ENCODE data around the gene CD74.

Gene CD74

DNA sequence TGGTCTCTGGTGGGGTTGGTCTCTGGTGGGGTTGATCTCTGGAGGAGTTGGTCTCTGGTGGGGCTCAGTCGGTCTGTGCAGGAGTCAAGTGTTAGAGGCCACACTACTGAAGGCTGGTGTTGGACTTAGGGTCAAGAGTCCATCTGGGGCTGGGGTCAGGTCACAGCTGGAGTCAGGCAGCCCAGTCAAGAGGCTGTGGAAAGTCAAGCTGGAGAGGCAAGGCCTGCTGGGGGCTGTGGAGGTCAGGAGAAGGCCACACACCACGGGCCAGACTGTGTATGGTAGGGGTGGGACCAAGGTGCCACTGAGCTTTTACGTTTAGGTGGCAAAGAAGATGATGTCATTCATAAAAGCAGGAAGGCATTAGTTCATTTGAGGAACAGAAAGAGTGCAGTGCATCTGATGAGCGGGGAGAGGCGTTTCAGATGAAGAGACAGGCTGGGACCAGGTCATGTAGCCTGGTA is 16.7 kb upstream of the CD74 start:
- TF ChIP-seq GATA2 (IDR thresholded peaks at IDR 0.05; ENCODE audit: low read depth, low read length) (no peak), GATA3 (IDR thresholded peaks at IDR 0.05; ENCODE audit: low read depth, low read length) (no peak)

DNA sequence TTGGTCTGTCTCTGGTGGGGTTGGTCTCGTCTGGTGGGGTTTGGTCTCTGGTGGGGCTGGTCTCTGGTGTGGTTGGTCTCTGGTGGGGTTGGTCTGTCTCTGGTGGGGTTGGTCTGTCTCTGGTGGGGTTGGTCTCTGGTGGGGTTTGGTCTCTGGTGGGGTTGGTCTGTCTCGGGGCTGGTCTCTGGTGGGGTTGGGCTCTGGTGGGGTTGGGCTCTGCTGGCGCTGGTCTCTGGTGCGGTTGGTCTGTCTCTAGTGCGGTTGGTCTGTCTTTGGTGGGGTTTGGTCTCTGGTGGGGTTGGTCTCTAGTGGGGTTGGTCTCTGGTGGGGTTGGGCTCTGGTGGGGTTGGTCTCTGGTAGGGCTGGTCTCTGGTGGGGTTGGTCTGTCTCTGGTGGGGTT is 16.3 kb upstream of the CD74 start:
- TF ChIP-seq GATA2 (IDR thresholded peaks at IDR 0.05; ENCODE audit: low read depth, low read length): no peak
- no peak for TF ChIP-seq GATA3 (IDR thresholded peaks at IDR 0.05; ENCODE audit: low read depth, low read length)

- TF ChIP-seq GATA3 (IDR thresholded peaks at IDR 0.05; ENCODE audit: low read depth, low read length) (no peak), GATA2 (IDR thresholded peaks at IDR 0.05; ENCODE audit: low read depth, low read length) (no peak)
Observed at GRCh38 chr5:150428106-150428876, 15.6 kb upstream of the CD74 start.

GRCh38 chr5:150422758-150423157 is 10.0 kb upstream of the CD74 start:
- TF ChIP-seq GATA3 (IDR thresholded peaks at IDR 0.05; ENCODE audit: low read depth, low read length): no peak
- TF ChIP-seq GATA2 (IDR thresholded peaks at IDR 0.05; ENCODE audit: low read depth, low read length): no peak

GRCh38 chr5:150422075-150422474 is 9.4 kb upstream of the CD74 start:
- TF ChIP-seq GATA3 (IDR thresholded peaks at IDR 0.05; ENCODE audit: low read depth, low read length) (no peak), GATA2 (IDR thresholded peaks at IDR 0.05; ENCODE audit: low read depth, low read length) (no peak)

DNA sequence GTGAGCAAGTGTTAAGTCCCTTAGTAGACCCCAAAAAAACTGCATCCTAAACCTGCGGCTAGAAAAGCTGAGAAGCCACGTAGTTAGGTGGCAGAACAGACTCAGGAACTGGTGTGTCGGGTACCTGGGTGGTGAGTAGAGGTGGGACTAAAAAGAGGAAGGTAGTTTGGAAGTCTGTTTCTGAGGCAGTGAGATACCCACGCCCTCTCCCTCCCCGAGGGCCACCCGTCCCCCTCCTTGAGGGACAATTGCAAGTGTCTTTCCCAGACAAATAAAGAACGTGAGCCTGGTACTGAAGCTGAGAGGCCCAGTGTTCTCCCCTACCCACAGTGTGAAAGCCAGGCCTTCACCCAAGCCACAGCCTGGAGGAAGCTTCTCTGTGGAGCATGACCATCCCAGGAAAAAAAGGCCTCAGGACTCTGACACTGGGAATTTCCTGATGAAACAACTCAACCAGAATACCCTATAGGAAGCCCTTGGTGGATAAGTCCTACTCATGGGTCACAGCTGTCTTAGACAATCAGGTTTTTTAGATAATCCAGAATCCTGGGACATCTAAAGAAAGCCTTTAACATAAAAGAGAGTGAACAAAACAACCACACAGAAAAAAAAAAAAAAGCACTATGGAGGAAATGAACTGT is 7.0 kb upstream of the CD74 start:
- TF ChIP-seq GATA2 (IDR thresholded peaks at IDR 0.05; ENCODE audit: low read depth, low read length): no peak
- TF ChIP-seq GATA3 (IDR thresholded peaks at IDR 0.05; ENCODE audit: low read depth, low read length): no peak

DNA sequence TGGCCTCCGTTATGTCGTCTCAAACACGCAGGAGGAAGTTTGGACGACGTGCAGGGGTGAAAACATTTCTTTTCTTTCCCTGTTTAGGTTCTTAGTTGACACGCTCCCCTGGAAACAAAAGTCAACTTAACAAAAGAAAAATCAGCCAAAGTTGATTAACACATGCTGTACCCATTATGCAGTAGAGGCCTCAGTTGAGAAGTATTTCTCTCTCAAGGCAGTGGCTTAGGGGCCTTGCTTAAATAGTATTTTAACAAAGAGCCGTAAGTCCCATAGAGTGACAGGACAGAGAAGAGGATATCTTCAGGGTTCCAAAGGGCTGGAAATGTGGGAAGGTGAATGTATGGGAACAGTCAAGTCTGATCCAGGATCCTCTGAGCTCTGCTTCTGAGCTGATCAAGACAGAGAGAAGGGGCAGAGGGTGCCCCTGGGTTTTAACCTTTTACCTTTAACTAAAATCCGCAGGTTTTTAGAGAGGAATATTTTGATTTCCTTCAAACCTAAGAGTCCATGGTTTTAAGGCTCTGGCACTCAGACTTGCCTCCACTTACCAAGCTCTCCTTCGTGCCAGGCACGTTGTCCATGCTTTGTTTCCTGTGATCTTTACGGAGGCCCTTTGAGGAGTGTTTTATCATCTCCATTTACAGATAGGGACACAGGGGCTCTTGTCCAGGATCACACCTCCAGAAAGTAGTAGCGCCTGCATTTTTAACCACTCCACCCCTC is 629 bp upstream of the CD74 start:
- no peak for TF ChIP-seq GATA3 (IDR thresholded peaks at IDR 0.05; ENCODE audit: low read depth, low read length)
- no peak for TF ChIP-seq GATA2 (IDR thresholded peaks at IDR 0.05; ENCODE audit: low read depth, low read length)

GRCh38 chr5:150411245-150411979 is 1.3 kb downstream of the CD74 start:
- no peak for TF ChIP-seq GATA3 (IDR thresholded peaks at IDR 0.05; ENCODE audit: low read depth, low read length)
- TF ChIP-seq GATA2 (IDR thresholded peaks at IDR 0.05; ENCODE audit: low read depth, low read length): no peak

DNA sequence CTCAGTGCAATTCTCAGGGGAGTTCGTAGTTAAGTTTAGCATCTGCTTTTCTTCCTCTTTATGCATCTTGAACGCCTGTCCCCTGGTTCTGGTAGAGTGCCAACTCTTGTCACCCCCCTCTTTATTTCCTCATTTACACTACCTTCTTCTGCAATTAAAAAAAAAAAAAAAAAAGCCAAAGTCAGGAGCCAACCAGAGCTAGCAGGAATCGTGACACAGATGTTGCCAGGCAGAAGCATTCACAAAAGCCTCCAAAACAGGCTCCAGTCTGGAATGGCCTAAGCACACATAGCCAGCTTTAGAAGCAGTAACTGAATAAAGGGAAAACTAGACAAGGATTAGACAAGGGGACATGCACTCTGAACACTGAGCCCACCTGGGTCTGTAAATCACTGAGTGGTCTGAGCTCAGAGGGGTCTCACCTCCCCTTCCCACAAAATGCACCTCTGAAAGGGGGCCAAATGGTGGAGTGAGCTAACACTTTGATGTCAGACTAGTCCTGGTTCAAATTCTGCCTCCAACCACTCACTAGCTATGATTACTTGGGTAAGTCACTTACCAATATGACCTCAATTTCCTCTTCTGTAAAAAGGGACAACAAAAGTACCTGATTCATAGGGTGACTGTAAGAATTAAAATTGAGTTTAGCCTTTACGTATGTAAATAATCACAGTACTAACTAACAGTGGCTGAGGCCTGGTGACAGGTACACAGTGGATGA is 2.0 kb downstream of the CD74 start:
- TF ChIP-seq GATA2 (IDR thresholded peaks at IDR 0.05; ENCODE audit: low read depth, low read length) (no peak), GATA3 (IDR thresholded peaks at IDR 0.05; ENCODE audit: low read depth, low read length) (no peak)

DNA sequence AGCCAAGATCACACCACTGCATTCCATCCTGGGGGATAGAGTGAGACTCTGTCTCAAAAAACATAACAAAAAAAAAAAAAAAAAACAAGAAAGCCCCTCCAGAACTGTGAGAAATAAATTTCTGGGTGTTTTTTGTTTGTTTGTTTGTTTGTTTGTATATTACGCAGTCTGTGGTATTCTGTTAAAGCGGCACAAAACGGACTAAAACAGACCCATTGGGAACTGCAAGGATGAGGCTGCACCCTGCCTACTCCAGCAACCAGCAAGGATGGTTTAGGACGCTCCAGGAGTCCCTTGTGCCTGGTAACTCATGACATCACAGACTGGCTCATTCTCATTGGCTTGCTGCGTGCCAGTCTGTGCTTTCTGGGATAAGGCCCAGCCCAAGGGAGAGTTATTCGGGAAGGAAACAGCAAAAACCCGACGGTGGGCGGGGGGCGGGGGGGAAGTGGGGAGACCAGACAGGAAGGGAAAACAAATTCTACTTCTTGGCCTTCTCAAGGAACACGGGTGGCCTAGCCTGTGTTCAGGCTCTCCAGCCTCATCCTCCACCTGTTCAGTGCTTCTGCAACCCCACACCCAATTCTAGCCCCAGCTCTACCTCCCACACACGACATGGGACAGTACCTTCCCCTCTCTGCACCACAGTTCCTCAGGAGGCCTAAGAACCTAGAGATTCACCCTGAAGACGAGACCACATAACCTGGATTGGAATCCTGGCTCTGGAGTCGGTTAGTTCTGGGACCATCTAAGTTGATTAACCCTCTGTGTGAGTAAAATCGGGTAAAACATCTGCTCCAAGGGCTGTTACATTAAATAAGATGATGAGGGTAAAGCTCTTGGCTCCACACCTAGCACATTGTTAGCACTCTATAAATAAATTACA is 2.8 kb downstream of the CD74 start:
- no peak for TF ChIP-seq GATA3 (IDR thresholded peaks at IDR 0.05; ENCODE audit: low read depth, low read length)
- TF ChIP-seq GATA2 (IDR thresholded peaks at IDR 0.05; ENCODE audit: low read depth, low read length): no peak

GRCh38 chr5:150408231-150408943 is 4.3 kb downstream of the CD74 start:
- no peak for TF ChIP-seq GATA2 (IDR thresholded peaks at IDR 0.05; ENCODE audit: low read depth, low read length)
- TF ChIP-seq GATA3 (IDR thresholded peaks at IDR 0.05; ENCODE audit: low read depth, low read length): no peak

Data from SH-SY5Y (cell line).